ENCODE data around the gene SLC25A47. TPM values are rescaled to one million over a fixed set of nuclear protein-coding genes. Genes with fewer than 3 reads are reported as not detected.

SLC25A47 gene
- total RNA-seq, 3 donors from 2014 or later, result 0.16 TPM; not detected in 2

- Histone ChIP-seq H3K27ac (no peak overlapping the region), H3K4me3 (no peak overlapping the region), H3K36me3 (peaks cover 9% of the 10 kb centered on the region), H3K4me1 (no peaks in the 10 kb centered on the region), H3K9me3 (no peaks in the 10 kb centered on the region), H3K27me3 (no peaks in the 10 kb centered on the region)
- TF ChIP-seq POLR2A (IDR thresholded peaks at IDR 0.05) (no peak), POLR2AphosphoS5 (IDR thresholded peaks at IDR 0.05) (no peak), CTCF (IDR thresholded peaks at IDR 0.05) (no peak)
- no peak for DNase-seq (ENCODE audit: low spot score in 2 of 2)
- intact Hi-C loops (cut with DNase I; ENCODE audit: low total_unique reads), result no loop called here
Observed at GRCh38 chr14:100345711-100346110, 22.6 kb downstream of the SLC25A47 start.

DNA sequence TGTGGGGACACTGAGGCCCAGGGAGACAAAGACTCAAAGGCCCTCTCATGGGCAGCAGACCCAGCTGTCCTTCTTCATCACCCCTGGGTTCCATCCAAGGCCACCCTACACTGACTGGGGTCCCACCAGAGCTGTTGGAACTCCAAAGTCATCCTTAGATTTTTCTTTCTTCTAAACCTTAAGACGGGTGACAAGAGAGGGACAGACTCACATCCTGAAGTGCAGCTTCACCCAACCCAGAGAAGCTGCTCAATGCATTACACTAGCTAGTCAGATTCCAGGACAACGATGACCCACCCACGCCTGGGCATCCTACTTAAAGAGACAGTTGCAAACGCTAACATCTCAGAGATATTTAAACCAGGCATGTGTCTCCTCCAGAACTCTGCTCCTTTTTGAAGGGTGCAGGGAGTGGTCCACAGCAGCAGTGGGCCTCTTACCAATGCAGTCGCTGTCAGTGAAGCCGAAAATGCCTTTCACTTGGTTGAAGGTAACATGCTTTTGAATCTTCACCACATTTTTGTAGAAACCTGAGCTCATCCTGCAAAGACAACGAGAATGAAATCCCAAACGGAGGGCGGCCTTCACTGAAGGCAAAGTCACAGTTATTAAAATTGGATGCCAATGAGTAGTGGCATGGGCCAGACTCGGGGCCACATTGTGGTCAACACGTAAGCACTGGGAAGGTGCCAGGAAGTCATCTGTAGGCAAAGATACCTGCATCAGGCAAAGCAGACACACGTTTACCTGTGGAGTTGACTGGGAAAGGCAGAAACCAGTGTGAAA, 23.4 kb downstream of the SLC25A47 start:
- intact Hi-C loops (cut with DNase I; ENCODE audit: low total_unique reads), result no loop called here
- TF ChIP-seq POLR2AphosphoS5 (IDR thresholded peaks at IDR 0.05), result no peak
- TF ChIP-seq POLR2A (IDR thresholded peaks at IDR 0.05), result no peak
- TF ChIP-seq CTCF (IDR thresholded peaks at IDR 0.05), result no peak
- H3K36me3 ChIP-seq, result peaks cover 9% of the 10 kb centered on the region

DNA sequence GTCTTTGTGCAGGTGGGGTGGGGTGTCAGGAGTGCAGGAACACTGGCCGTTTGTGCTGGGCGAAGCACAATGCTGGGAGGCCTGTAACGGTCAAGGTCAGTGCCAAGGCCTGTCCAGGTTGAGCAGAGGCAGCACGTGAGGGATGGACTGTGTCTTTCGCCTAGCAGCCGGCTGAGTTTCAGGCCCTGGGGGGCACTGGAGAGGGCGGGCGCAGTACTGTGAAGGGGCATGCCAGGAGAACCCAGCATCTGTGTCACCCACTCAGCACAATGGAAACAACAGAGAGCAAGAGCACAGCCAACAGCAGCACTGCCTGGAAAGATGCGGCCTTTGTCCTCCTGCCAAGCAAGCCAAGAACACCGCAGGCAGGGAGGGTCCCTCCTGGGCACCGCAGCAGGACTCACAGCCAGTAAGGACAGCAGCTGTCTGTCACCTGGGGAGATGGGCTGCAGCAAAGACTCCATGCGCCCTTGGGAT, 25.2 kb downstream of the SLC25A47 start:
- H3K36me3 ChIP-seq, result peaks cover 9% of the 10 kb centered on the region
- no peak for TF ChIP-seq POLR2A (IDR thresholded peaks at IDR 0.05)
- TF ChIP-seq CTCF (IDR thresholded peaks at IDR 0.05), result no peak
- no peak for TF ChIP-seq POLR2AphosphoS5 (IDR thresholded peaks at IDR 0.05)
- no peak for DNase-seq (ENCODE audit: low spot score in 2 of 2)
- no peaks in the 10 kb centered on the region for H3K9me3 ChIP-seq
- H3K4me1 ChIP-seq, result no peaks in the 10 kb centered on the region
- H3K27ac ChIP-seq, result no peak overlapping the region
- intact Hi-C loops (cut with DNase I; ENCODE audit: low total_unique reads), result no loop called here
- no peak overlapping the region for H3K4me3 ChIP-seq
- H3K27me3 ChIP-seq, result no peaks in the 10 kb centered on the region

More for the DNA sequence above, 23.4 kb downstream of the SLC25A47 start:
- DNase-seq (ENCODE audit: low spot score in 2 of 2), result no peak
- no peaks in the 10 kb centered on the region for H3K9me3 ChIP-seq
- H3K4me3 ChIP-seq, result no peak overlapping the region
- no peak overlapping the region for H3K27ac ChIP-seq
- no peaks in the 10 kb centered on the region for H3K4me1 ChIP-seq
- no peaks in the 10 kb centered on the region for H3K27me3 ChIP-seq

DNA sequence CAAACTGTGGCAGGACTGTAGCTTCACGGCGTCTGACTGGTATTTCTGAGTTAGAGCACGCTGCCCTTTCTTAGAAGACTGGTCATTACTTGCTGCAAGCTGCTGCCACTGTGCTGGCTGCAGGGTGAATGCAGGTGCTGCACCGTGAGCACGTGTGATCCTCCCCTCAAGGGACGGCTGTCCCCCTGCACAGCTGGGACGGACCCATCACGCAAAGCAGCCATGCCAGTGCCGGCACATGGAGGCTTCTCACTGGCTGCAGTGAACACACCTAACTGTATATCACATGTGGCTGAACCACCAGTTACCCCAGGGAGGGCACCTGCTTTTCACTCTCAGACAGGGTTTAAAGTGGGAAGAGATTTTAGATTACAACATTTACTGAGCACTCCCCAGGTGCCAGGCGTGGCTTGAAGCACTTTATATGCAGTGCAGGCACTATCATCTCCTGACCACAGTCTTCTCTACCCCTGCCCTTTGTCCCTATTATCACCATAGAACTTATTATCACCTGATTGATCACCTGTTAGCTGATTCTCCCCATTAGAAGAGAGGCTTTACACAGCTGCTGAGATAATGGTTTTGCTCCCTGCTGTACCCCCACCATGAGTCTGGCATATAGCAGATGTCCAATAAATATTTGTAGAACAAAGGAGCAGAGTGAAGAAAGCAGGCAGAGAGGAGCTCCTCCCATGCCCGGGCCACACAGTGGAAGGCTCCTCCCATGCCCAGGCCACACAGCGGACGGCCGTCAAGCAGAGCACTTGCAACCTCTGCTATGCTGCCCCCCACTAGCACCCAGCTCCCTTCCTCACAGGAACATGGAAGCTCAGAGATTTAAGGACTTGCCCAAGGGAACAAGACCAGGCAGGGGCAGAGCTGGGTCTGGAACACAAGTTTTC, 25.9 kb downstream of the SLC25A47 start:
- TF ChIP-seq POLR2AphosphoS5 (IDR thresholded peaks at IDR 0.05), result no peak
- no peak for TF ChIP-seq POLR2A (IDR thresholded peaks at IDR 0.05)
- no peak for TF ChIP-seq CTCF (IDR thresholded peaks at IDR 0.05)
- Histone ChIP-seq H3K9me3 (no peaks in the 10 kb centered on the region), H3K4me1 (no peaks in the 10 kb centered on the region), H3K36me3 (peaks cover 14% of the 10 kb centered on the region), H3K27me3 (no peaks in the 10 kb centered on the region), H3K4me3 (no peak overlapping the region), H3K27ac (no peak overlapping the region)
- intact Hi-C loops (cut with DNase I; ENCODE audit: low total_unique reads), result no loop called here
- DNase-seq (ENCODE audit: low spot score in 2 of 2), result no peak

All from breast epithelium (tissue), 4 donors.